KOPT-K1 (cell line): ENCODE measurements around the gene SMCO2.

ENCODE experiments used
- H3K27ac ChIP-seq: fragments of 200-600 bp; sonication (generic); 2 replicates; pipeline ENCODE4 v1.5.1; 2016; ENCODE audit warnings: antibody characterized with exemption, mild to moderate bottlenecking, low read depth, low read length; ENCODE audit not compliant: poor library complexity, severe bottlenecking
- H3K36me3 ChIP-seq: fragments of 200-600 bp; sonication (generic); 2 replicates; pipeline ENCODE4 v1.5.1; 2017; ENCODE audit warnings: antibody characterized with exemption, mild to moderate bottlenecking, low read length, moderate library complexity; ENCODE audit not compliant: insufficient read depth
- H3K9me3 ChIP-seq: fragments of 200-600 bp; sonication (generic); 2 replicates; pipeline ENCODE4 v1.5.1; 2017; ENCODE audit warnings: antibody characterized with exemption, low read length, mild to moderate bottlenecking; ENCODE audit not compliant: insufficient read depth, poor library complexity, severe bottlenecking

Gene SMCO2

GRCh38 chr12:27436768-27437167, 9.8 kb upstream of the SMCO2 start:
- Histone ChIP-seq H3K9me3 (peaks cover 5% of the 10 kb centered on the region), H3K27ac (no peak overlapping the region), H3K36me3 (no peaks in the 10 kb centered on the region)

- Histone ChIP-seq H3K27ac (no peak overlapping the region), H3K9me3 (peaks cover 5% of the 10 kb centered on the region), H3K36me3 (no peaks in the 10 kb centered on the region)
These were observed 8.7 kb upstream of the SMCO2 start for GRCh38 chr12:27437839-27438238.

- Histone ChIP-seq H3K36me3 (no peaks in the 10 kb centered on the region), H3K9me3 (peaks cover 15% of the 10 kb centered on the region), H3K27ac (no peak overlapping the region)
These were observed 1.2 kb downstream of the SMCO2 start for GRCh38 chr12:27447761-27448160.

- no peak overlapping the region for H3K27ac ChIP-seq
- peaks cover 15% of the 10 kb centered on the region for H3K9me3 ChIP-seq
- no peaks in the 10 kb centered on the region for H3K36me3 ChIP-seq
These were observed 2.5 kb downstream of the SMCO2 start for GRCh38 chr12:27449026-27449425.

- H3K9me3 ChIP-seq: peaks cover 15% of the 10 kb centered on the region
- no peak overlapping the region for H3K27ac ChIP-seq
- H3K36me3 ChIP-seq: no peaks in the 10 kb centered on the region
These were observed 3.5 kb downstream of the SMCO2 start for GRCh38 chr12:27449893-27450534.

GRCh38 chr12:27451036-27451825, 4.7 kb downstream of the SMCO2 start:
- Histone ChIP-seq H3K9me3 (peaks cover 7% of the 10 kb centered on the region), H3K27ac (no peak overlapping the region), H3K36me3 (no peaks in the 10 kb centered on the region)

GRCh38 chr12:27453421-27453820, 6.9 kb downstream of the SMCO2 start:
- Histone ChIP-seq H3K36me3 (no peaks in the 10 kb centered on the region), H3K27ac (no peak overlapping the region), H3K9me3 (no peaks in the 10 kb centered on the region)

GRCh38 chr12:27455589-27455988, 9.1 kb downstream of the SMCO2 start:
- Histone ChIP-seq H3K9me3 (no peaks in the 10 kb centered on the region), H3K36me3 (no peaks in the 10 kb centered on the region)

GRCh38 chr12:27456618-27457017, 10.1 kb downstream of the SMCO2 start:
- Histone ChIP-seq H3K36me3 (no peaks in the 10 kb centered on the region), H3K27ac (no peak overlapping the region), H3K9me3 (no peaks in the 10 kb centered on the region)

More at GRCh38 chr12:27455589-27455988, 9.1 kb downstream of the SMCO2 start:
- no peak overlapping the region for H3K27ac ChIP-seq

GRCh38 chr12:27460471-27460978, 14.0 kb downstream of the SMCO2 start:
- Histone ChIP-seq H3K9me3 (no peaks in the 10 kb centered on the region), H3K36me3 (no peaks in the 10 kb centered on the region), H3K27ac (no peak overlapping the region)

GRCh38 chr12:27462151-27462694, 15.7 kb downstream of the SMCO2 start:
- no peaks in the 10 kb centered on the region for H3K9me3 ChIP-seq
- H3K27ac ChIP-seq: no peak overlapping the region
- no peaks in the 10 kb centered on the region for H3K36me3 ChIP-seq

- H3K9me3 ChIP-seq: no peaks in the 10 kb centered on the region
- no peaks in the 10 kb centered on the region for H3K36me3 ChIP-seq
- H3K27ac ChIP-seq: no peak overlapping the region
These were observed 16.3 kb downstream of the SMCO2 start for GRCh38 chr12:27462851-27463250.

- H3K9me3 ChIP-seq: no peaks in the 10 kb centered on the region
- no peak overlapping the region for H3K27ac ChIP-seq
- no peaks in the 10 kb centered on the region for H3K36me3 ChIP-seq
These were observed 17.1 kb downstream of the SMCO2 start for GRCh38 chr12:27463511-27464219.

GRCh38 chr12:27464220-27464554, 17.7 kb downstream of the SMCO2 start:
- no peak overlapping the region for H3K27ac ChIP-seq
- no peaks in the 10 kb centered on the region for H3K9me3 ChIP-seq
- no peaks in the 10 kb centered on the region for H3K36me3 ChIP-seq

GRCh38 chr12:27467641-27468040, 21.1 kb downstream of the SMCO2 start:
- Histone ChIP-seq H3K36me3 (no peaks in the 10 kb centered on the region), H3K27ac (no peak overlapping the region), H3K9me3 (no peaks in the 10 kb centered on the region)
